Activated CD4-positive, alpha-beta T cell treated with anti-CD3 and anti-CD28 coated beads, Interleukin-2, amount 50 U/mL, for 4 hours (primary cell): ENCODE results near the gene MYG1.
"Not testable (repeated sequence)": the region's sequence is repeated elsewhere in the genome, so short reads cannot be mapped to it uniquely, and the experiment has no call there.

Experiments
- DNase-seq, 2 experiments: peaks; one replicate each; pipeline ENCODE4 v3.0.0-alpha.2; 2020

MYG1 gene

DNA sequence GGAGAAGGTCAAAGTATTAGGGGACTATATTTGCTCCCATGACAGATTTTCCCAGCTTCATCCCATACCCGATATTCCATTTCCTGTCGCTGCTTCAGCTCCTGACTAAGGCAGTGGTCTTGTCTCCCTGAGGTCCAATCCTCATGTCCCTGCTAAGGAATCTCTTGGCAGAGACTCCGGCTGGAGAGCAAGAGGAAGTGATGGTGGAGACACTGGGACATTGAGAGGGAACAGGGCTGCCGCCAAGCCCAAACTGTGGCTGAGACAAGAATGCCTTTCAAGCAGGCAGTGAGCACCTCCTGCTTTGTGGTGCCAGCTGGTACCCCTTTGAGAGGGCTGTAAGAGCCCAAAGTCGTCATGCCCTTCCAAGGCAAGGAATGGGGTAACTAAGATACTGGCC, 31.2 kb downstream of the MYG1 start:
- no peak for DNase-seq

DNA sequence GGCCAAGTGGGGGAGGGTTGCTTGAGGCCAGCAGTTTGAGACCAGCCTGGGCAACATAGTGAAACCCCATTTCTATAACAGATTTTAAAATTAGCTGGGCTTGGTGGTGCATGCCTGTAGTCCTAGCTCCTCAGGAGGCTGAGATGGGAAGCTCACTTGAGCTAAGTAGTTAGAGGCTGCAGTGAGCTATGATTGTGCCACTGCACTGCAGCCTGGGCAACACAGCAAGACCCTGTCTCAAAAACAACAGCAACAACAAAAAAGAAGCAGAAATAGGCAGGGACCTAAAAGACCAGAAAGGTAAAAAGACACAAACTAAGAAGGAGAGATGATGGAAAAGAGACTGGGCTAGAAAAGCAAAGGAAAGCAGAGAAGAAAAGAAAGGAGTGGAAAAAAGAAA, 32.8 kb downstream of the MYG1 start:
- DNase-seq, result not testable (repeated sequence)

DNA sequence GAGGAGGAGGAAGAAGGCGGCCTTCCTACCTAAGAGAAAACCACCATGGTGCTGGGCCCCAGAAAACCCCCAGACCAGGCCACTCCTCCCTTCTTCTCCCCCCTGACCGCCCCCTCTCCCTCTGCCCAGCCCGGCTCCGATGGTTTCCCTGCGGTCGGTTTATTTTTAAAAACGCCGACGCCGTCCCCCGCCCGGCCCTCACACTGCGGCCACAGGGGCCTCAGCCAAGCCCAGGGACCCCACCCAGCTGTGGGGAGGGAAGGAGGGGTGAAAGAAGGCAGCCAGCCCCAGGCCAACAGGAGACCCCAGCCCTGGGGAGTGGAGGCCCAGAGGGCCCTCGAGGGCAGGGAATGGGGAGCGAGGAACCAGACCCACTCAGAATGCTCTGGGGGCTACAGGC, 33.2 kb downstream of the MYG1 start:
- no peak for DNase-seq

DNA sequence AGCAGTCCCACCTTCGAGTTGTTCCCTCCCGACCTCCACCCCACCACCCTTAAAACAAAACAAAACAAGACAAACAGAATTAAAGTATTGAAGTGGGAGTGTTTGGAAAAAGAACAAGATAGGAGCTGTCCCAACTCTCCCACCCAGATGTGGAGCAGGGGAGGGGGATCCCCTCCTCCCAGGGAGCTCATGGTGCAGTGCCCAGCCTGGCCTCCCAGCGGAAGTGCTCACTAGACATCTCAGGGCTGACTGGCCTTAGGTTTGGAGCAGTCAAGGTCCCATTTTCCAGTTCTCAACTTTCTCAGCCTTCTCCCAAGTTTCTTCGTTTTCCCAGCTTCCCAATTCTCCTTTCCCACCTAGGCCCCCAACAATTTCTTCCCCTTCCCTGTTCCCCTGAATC, 33.8 kb downstream of the MYG1 start:
- DNase-seq, result no peak

DNA sequence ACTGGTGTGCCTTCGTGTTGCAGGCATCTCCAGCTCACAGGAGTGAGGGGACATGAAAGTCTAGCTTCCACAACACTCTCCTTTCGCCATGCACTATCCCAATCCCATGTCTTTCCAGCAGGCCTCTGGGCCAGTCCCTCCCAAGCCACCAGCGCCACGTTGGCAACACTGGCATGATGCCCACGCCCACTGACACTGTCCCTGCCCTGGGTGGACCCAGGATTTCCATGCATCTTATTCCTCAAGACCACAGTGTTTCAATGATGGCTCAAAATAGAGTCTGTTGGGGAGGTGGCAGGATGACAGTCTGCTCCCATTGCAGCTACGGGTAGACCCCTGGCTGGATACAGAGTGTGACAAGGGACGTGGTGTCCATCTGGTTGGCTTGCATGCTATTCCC, 34.4 kb downstream of the MYG1 start:
- no peak for DNase-seq

DNA sequence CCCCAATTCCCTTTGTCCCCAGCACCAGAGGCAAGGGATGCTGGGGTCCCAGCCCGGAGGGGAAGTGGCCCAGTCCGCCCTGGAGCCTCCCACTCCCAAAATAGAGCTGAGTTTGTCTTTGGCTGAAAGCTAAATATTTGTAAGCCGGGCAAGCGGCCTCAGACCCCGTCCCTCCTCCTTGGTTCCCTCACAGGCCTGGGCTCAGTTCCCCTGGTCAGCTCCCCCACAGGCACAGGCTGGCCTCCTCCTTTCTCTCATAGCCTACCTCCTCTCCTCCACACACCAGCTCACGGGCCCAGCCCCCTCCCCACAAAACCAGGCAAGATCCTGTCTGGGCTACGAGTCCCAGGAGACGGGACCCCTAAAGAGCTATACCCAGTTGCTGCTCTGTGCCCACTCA, 35.3 kb downstream of the MYG1 start:
- no peak for DNase-seq

DNA sequence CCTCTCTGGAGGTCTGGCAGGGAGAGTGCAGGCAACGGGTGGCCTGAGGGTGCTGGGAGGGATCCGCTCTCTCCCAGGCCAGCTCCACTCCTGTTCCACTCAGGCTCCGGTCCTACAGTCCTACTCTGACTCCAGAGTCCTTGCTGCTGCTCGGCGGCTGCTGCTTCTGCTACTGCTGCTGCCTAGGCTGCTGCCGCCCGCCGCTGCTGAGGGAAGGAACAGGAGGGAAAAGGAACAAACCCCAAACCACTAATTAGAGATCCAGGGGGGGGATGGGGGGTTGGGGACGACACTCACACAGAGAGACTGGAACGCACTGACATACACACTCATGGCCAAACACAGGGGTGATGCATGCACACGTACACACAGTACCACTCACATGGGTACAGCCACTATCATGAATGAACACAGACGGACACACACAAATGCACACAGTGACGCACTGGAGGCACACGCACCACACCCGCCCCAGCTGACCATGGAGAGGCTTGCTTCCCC, 36.7 kb downstream of the MYG1 start, which contains the start of gene SP7:
Gene SP7 (minus strand): TSS at position 174 of the 501 bp plus-strand sequence. CDS start 708 bp downstream, outside the sequence.
- DNase-seq, result no peak

DNA sequence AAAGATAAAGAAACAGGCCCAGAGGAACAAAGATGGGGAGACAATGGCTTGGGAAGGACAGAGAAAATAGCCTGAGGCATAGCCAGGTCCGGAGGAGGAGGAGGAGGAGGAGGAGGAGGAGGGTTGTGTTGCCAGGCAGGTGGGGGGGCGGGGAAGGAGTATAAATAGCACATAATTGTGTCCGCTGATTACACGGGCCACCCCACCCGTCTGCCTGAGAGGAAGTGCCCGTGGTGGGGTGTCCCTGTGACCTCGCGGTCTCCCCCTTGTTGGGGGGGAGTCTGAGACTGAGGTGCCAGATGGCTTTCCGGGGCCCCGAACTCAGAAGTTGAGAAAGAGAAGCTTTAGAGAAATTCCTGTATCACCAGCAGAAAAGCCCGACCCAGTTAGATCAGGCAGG, 38.5 kb downstream of the MYG1 start:
- DNase-seq, result no peak

DNA sequence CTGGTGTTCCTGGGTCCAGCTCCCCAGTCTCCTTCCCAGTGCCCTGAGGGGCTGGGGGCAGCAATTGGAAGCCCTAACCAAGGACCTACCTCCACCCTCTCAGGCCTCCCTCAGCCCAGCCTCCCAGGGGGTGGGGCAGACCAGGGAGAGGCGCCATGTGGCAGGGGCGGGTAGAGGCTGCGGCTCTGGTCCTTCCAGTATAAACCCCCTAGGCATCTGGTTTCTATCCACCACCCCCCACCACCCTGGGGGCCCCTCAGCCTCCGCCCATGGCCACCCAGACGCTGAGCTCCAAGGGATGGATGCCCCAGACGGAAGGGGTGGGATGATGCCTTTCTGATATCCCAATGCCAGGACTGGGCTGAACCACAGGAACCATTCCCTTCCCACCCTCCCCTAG, 39.4 kb downstream of the MYG1 start:
- no peak for DNase-seq

DNA sequence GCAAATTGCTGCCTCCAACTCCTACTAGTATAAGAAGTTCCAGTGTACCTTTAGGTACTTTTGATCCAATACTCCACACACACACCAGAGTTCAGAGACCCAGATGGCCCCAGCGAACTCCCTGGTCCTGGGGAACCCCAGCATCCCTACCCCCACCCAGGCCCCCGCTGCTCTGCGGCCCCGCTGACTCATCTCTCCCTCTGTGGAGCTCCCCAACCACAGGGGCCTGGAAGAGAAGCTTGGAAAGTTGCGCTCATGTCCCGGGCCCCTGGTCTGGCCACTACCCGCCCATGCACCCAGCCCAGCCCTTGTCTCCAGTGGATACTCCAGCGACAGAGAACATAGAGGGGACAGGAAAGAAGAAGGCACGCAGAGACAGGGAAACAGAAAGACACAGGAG, 40.9 kb downstream of the MYG1 start:
- DNase-seq, result no peak

DNA sequence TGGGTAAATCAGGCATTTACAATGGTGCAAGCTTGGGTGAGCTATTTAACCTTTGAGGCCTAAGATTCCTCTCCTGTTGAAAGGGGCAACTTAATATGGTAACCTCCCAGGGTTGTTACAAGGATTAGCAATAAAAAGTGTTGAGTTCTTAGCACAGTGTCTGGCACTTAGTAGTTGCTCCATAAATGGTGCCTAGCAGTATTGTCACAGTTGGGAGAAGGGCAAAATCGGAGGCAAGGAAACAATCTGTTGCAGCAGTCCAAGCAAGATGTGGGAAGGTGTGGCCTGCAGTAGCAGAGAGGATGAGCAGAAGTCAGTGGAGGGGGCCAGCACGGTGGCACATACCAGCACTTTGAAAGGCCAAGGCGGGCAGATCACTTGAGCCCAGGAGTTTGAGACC, 44.0 kb downstream of the MYG1 start:
- DNase-seq, result no peak

DNA sequence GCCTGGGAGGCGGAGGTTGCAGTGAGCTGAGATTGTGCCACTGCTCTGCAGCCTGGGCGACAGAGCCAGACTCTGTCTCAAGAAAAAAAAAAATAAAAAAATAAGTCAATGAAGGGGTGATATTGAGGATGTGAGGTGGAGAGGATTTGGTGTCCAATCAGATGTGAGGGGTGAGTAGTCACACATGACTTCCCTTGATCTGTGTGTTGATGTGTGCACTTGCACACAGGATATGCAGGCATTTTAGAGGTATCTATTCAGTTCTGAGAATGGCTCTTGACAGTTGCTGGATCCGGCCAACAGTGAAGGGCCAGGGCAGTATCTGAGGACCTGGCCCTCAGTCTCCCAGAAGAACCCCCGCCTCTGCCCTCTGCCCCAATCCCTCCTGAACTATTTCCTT, 44.5 kb downstream of the MYG1 start:
- no peak for DNase-seq

DNA sequence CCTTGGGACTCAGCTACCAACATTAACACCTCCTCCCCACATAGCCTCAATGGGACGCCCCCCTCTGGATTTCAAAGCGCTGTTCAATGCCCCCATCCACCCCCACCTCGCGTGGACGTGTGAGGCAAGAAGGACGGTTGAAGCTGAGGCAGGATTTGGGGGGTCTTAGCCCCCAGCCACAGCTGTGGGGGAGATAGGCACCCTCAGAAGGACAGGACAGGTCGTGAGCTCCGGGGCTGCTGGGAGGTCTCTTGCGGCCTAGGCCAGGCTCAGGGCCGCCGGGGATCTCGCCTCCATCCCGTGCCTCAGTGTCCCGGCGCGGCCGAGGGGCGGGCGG, 45.0 kb downstream of the MYG1 start:
- DNase-seq, result no peak

DNA sequence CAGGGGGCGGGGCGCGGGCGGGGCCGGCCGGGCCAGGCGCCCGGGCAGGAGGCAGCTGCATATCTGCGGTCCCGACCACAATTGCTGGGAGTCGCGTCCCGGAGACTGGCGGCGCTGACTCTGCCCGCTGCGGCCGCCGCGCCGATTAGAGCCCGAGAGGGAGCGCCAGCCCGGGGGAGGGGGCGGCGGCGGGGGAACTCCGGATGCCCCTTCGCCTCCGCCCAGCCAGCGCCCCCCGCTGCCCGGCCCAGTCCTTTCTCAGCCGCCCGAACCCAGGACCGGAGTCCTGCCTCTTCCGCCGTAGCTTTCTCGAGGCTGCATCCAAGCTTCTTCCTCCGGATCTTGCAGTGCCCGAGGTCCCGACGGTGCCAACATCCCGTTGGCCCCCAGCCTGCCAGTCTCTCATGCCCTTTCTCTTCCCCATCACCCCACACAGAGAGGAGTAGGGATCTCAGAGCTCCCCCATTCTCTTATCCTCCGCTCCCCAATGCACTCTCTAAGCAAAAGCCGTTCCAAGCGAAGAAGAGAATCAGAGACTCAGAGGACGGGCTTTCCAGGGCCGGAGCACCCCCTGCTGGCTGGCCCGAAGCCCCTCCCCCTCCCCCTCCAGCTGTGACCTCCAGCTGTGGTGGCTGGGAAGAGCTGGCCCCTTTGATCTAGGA, 45.5 kb downstream of the MYG1 start:
- DNase-seq, result peak; percentile 65 to 67

DNA sequence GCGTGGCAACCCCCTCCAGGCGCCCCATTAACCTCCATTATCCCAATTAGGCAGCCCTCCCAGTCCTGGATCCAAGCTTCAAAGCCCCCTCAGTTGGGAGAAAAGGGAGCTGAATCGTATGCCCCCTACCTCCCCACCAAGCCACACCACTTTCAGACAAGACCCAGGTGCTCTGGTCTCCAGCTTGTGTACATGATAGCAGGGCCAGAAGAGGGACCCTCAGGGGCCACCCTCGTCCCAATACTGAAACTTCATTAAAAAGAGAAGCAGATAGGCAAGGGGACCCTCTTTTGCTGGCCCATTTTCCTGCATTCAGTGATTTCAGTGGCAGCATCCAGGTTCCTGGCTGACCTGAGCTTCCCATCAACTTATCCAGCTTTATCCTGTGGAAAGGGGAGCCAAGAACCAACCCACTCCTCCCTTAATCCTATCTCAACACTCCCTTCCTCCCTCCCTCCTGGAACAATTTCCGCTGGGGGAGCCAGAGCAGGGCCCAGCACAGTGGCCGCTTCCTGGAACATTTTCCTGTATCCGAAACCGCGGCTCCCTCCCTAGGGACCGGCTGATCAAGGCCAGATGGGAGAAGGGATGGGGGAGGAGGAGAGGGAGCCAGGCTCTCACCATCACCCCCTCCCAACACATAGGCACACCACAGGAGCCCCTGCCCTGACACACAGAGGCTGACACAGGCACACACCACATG, 46.1 kb downstream of the MYG1 start:
- no peak for DNase-seq

DNA sequence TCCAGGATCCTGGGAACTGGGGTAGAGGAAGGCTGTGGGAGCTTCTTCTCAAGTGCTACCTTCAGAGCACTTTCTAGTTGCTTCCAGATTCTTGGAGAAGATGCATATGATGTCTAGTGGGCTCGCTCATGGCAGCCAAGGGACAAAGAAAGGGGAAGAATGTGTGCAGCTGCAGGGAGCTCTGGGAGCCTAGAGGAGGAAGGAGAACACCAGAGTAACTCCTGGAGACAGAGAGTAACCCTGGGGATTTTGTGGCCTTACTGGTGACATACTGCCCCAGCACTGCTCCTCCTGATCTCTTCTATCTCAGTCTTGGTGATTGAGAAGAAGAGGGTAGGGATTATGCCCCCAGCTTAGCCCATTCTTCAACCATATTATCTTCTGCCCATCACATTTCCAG, 47.0 kb downstream of the MYG1 start:
- DNase-seq, result no peak

DNA sequence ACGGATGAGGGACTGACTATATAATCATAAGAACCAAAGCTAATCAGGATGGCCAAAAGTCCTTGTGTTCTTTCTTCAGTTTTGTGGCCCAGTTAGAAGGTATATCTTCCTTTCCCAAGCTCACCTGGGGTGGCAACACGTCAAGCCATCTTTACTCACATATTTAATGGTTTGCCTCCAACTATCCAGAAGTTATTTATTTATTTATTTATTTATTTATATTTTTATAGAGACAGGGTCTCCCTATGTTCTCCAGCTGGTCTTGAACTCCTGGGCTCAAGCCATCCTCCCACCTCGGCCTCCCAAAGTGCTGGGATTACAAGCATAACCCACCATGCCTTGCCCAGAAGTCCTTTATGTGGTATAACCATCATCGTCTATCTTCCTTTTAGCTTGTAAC, 48.4 kb downstream of the MYG1 start:
- no peak for DNase-seq

DNA sequence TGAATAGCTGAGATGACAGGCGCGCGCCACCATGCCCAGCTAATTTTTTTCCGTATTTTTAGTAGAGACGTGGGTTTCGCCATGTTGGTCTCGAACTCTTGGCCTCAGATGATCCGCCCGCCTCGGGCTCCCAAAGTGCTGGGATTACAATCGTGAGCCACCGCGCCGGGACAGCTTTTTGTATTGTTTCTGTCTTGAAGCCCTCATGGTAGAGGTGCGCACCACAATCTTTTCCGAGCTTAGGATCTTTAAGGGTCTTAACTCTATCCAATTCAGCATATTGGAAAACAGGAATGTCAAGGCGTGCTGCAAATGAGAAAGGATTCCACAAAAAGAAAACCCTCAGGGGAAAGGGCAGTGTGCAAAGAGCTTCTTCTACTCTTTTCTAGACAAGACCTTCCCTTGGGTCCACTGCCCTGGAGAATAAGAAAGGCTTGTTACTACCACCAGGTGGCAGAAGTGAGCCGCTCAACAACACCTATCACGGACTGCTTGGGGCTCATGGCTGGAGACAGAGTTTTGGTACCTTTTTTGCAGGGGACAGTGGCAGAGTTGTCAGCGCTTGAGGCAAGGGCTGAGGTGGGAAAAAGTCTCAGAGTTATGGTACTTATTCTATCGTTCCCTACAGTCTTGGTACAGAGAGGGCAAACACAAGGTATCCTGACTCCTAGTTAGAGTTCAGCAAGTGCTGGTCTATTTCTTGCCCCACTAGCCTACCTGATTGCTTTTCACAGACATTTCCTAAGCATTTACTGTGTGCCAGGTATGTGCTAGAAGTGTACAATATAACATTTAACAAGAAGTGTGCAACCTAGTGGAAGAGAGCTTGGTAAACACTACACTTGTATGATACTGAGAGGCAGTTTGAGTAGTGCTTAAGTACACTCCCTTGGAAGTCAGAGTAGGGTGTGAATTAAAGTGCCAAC, 53.1 kb downstream of the MYG1 start:
- peak; percentile 81 for DNase-seq

DNA sequence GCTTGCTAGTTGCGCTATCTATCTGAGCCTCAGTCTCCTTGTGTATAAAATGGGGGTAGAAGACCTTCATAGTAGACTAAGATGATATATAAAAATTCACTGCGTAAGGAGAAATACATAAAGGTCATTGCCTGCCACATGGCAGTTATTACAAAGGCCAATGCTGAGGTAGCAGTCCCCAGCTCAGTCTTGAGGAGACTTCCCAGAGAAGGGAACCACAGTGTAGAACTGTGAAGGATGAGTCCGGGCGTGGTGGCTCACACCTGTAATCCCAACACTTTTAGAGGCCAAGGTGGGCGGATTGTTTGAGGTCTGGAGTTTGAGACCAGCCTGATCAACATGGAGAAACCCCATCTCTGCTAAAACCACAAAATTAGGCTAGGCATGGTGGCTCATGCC, 53.8 kb downstream of the MYG1 start:
- DNase-seq, result no peak

DNA sequence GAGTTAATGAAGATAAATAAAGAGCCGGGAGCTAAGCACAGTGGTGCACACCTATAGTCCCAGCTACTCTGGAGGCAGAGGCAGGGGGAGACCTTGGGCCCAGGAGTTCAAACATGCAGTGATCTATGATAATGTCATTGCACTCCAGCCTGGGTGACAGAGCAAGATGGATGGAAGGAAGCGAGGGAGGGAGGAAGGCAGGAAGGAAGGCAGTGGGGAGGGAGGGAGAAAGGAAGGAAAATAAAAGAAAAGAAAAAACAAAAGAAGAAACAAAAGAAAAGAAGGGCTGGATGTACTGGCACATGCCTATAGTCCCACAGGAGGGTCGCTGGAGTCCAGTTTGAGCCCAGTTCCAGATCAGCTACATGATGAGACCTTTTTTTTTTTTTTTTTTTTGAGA, 55.6 kb downstream of the MYG1 start:
- no peak for DNase-seq
